Measurements from ENCODE around the gene ZBTB12.

The ZBTB12 gene

DNA sequence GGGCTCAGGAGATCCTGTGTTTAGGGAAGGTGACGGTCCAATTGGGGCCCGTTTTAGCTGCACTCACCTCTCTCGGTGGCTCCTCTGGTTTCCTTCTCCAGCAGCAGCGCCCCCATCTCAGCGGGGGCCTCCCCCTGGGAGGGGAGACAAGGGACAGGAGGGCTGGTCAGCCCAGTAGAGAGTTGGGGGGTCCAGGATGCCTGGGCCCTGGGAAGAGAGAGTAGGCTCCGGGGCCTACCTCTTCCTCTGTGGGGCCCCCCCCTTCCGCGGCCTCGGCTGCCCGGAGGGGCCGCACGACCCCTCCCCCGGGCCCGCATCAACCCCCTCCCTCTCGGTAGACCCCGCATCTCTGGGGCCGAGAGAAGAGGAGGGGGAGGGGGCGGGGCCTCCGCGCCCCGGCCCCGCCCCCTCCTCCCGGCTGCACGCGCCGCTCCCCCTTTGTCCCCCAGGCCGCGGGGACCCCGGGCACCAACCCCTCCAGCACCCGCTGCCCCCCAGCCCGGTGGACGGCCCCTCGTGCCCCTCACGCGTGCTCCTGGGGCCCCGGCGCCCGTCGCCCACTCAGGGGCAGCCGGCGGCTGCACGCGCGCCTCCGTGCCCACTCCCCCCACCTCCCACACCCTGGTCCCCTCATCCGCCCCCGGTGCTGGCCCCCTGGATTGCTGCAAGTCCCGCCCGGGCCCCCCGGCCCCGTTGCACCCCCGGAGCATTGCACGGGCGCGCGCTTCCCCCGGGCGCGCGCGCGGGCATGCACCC, 4.9 kb downstream of the ZBTB12 start:
- DNase-seq, result no peak

DNA sequence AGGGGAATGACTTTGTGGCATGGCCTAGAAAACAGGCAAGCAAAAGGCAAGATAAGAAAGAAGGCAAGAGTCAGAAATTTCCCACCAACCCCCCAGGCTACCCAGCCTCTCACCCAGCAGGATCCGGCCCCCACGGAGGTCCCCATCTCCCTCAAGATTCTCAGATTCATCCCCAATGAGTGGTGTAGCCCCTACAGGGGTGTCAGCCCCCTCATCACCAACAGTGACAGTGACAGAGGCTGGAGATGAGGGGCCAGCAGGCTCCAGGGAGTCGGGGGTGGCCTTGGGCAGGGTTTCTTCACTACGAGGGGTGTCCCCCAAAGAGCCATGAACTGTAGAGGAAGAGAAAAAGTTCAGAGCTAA, 5.4 kb downstream of the ZBTB12 start:
- DNase-seq, result no peak

DNA sequence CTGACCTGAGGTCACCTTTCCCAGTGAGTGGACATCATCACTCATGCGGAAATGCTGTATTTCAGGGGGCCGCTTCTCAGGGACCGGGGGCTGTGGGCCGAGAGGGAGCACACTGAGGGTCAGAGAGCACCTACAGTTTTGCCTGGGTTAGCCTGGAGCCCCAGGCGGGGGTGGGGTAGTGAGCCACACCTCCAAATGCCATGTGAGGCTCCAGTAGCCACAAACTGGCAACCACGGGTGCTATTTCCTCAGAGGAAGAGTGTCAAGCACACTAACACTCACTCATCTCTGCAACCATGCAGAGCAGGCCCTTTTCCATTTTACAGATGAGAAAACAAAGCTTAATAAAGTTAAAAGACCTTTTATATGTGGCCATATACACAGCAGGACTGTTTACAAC, 9.1 kb downstream of the ZBTB12 start:
- no peak for DNase-seq

DNA sequence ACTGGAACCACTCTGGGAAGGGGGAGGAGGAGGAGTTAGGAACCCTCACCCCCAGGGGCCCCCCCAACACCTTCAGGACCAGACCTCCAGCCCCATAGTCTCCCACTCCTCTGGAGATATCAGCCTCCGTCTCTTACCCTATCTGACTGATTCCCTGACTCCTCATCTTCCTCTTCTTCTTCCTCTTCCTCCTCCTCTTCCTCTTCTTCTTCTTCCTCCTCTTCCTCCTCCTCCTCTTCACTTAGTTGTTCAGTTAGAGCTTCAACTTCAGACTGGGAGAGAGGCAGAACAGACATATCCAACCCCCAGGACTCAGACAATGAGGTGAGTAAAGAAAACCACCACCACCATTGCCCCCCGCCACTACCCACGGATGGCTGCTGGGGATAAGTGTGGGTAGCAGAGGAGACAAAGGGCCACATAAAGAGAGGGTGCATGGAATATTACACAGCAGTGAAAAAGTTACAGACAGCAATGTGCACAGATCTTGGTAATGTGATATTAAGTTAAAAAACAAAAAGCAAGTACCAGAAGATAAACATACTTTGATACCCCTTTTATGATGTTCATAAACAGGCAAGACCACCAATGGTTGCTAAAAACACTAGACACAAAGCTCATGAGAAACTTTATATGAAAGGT, 12.4 kb downstream of the ZBTB12 start:
- no peak for DNase-seq

DNA sequence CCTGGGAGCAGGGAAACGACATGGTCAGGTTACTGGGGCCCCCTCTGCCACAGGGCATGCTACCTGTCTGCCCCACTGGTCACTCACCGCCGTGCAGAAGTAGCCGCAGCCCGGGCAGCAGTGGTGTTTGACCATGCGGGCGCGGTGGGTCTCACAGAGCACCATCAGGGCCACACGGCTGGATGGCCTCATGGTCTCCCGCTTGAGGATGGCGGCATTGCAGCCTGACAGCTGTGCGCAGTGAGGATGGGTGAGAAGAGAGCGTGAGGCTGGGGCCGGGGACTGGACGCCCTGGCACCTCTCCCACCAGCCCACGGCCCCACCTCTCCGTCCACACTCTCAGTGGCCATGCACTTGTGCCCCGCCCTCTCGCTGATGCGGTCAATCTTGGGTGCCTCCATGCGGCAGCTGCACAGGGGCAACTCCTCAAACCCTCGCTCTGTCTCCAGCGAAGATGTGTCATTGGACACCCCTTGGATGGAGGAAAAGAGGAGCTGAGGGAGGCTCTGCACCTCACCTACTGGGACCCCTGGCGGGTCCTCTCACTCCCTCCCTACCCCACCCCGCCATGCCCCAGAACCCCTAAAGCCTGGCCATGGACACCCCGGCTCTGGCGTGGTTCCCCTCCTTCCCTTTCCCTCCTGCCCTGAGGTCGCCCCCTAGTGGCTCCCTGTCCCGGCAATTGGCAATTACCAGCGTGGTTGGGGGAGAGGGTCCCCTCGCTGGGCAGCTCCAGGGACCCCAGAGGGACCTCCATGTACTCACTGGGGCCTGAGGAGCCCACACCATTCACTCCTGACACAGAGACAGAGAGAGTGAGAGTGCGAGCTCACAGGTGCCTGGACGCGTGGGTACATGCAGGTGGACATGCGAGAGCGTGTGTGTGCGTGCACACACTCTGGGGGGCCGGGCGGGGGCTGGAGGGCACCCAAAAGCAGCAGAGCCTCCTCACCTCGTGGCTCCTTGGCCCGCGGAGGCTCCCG, 13.3 kb downstream of the ZBTB12 start:
- peak in 1 of 2 donors; percentile 12 for DNase-seq

DNA sequence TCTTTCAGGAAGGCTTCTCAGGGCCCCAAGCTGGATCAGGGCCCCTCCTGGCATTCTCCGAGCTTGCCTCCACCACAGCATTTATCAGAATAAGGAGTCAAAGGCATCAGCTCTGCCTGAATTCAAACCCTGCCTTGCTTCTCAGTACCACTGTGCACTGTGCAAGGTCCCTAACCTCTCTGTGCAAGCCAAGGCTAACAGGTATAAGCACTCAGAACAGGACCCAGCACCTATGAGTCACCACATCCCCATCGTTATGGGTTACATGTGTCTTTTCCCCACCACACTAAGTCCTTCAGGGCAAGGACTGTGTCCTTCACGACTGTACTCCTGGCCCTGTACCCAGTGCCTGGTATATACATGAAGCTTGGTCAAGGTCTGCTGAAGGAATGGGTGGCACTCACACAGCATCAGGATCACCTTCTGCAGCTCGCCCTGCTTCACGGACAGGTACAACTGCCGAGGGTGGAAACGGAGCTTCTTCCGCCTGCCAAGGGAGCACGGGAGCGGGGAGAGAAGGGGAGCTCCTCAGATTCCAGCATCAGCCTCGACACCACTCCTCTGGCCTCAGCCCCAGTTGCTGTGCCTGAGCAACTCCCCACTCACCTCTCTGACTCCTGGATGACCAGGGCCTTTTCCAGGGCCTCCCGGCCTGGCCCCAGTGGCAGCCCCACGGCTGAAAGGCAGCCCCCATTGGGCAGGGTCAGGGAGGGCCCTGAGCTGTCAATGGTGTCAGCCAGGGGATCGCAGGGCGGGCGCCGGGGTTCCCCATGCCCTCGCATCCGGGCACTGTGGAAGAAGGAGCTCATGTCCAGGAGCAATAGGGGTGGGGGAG, 14.5 kb downstream of the ZBTB12 start:
- DNase-seq, result no peak

DNA sequence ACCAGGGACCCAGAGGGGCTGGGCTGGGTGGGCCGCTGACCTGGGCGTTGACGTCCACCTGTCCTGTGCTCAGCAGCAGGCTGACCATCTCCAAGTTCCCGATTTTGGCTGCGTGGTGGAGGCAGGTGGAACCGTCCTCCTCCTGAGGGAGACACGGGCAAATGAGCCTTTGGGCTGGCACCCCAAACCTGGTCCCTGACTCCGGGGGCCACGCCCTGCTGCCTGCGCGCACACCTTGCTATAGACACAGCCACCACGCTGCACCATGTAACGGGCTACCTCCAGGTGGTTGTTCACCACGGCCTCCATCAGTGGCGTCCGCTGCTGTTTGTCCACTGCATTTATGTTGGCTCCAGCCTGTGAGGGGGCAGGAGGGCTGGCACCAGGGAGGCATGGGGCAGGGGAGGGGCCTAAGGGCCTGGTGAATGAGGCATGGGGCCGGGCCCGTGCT, 15.3 kb downstream of the ZBTB12 start:
- DNase-seq, result no peak

DNA sequence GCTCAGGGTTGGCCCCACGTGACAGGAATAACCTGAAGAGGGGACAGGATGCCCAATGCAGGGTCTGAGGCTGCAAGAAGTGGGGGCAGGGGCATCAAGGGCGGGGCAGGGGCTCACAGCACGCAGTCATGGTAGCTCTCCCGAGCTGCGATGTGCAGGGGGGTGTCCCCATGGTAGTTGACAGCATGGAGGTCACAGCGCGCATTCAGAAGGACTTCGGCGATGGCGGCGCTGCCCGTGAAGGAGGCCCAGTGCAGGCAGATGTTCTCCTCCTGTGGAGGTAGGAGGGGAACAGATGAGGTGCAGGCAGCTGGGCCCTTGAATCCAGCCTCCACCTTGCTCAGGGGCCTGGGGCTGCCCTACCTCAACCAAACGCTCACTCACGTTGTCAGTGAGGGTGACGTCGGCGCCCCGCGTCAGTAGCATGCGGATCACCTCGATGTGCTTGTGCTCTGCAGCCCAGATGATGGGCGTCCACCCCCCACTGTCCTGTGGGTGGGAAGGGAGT, 17.3 kb downstream of the ZBTB12 start:
- no peak for DNase-seq

DNA sequence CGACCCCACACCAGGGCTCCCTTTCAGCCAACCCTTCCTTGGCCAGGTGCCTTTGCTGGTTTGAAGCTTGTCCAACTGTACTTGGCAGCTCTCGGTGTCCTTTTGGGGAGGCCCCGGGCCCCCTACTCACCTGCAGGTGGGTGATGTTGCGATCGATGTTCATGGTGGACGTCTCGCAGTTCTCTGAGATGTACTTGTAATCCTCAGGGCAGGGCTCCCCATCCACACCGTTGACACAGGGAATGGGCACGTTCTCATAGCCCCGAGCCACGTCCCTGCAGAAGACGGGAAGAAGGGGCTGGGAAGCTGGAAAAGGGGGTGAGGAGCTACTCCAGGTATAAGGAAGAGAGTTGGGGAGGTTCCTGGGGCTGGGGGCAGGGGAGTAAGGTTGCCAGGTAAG, 18.2 kb downstream of the ZBTB12 start:
- no peak for DNase-seq

DNA sequence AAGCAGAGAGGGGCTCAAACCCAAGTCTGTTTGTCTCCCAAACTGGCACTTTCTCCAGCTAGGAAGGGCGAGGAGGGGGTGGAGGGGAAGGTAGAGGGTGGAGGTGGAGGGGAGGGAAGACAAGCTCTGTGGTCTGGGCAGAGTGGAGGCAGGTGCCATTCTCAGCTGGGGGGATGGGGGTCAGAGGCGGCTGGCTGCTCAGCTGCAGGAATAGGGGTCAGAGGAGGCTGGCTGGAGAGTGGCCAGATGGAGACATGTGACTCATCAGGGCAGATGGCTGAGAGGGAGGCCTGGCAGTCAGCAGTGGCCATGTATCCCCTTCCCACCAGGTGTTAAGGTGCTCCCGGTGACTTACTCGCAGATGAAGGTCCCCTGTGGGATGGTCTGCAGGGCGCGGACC, 19.5 kb downstream of the ZBTB12 start:
- no peak for DNase-seq

DNA sequence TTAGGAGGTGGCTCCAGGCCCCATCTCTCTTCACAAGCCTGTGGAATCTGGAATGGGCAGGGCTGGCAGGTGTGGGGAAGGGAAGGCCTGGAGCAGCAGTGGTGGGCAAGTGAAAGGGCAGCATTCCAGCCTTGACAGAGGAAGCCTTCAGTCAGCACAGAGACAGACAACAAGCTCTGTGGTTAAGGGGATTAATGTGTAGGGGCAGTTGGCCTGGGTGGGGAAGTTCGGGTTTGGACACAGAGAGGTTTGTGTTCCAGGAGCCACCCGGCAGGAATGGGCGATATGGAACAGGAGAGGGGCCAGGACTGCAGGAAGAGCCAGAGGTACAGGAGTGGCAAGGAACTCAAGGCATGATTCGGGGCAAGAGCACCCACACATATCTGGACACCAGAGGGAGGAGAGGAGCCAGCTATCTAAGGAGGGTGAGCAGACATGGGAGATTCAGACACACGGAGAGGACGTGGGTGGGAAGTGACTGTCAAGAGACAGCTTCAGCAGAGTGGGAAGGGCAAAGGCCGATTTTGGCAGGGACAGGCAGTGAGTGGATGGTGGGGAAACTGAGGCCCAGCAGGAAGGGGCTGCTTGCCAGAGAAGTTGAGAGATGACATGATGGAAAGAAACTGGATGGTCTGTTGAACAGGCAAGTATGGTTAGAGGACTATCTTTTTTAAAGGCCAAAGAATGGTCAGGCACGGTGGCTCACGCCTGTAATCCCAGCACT, 20.6 kb downstream of the ZBTB12 start:
- no peak for DNase-seq

DNA sequence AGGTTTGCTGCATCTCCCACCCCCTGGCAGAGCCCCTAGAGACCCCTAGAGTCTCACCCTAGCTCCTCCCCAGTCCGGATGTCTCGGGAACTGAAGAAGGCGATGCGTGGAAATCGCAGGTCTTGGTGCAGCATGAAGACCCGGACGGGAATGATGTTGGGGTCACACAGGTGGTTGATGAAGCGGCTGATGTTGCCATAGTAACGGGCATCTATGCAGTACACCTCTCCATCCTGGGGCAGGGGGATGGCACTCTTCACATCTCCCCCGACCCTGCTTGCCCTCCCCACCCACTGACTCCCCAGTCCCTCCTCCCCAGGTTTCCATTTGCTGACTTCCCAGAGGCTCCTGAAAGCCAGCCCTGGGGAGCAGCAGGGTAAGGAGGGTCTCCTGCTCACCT, 21.3 kb downstream of the ZBTB12 start:
- DNase-seq, result no peak

DNA sequence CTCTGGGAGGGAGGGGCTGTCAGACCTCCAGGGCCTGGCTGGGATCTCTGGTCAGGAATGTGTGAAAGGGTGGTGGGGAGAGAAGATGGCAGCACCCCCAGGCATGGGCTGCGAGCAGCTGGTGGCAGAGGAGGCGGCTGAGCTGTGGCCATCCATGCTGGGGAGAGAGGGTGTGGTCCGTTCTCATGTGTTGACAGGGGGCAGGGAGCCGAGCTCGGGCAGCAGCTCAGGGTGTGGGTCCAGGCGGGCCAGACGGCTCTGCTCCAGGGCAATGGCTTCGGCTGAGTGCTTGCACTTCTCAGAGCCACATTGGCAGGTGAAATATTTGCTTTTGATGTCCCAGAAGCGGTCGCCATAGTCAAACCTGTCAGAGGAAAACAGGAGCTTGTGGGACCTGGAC, 22.0 kb downstream of the ZBTB12 start:
- no peak for DNase-seq

DNA sequence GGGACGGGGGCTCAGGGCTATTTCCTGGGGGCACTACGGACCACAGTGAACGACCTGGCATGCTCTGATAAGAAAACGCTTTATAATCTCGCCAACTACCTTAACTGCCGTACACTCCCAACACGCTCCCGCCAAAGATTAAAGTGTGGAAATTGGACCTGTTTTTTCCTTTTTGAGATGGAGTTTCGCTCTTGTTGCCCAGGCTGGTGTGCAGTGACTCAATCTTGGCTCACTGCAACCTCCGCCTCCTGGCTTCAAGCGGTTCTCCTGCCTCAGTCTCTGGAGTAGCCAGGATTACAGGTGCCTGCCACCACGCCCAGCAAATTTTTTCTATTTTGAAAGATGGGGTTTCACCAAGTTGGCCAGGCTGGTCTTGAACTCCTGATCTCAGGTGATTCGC, 22.7 kb downstream of the ZBTB12 start:
- DNase-seq, result no peak

DNA sequence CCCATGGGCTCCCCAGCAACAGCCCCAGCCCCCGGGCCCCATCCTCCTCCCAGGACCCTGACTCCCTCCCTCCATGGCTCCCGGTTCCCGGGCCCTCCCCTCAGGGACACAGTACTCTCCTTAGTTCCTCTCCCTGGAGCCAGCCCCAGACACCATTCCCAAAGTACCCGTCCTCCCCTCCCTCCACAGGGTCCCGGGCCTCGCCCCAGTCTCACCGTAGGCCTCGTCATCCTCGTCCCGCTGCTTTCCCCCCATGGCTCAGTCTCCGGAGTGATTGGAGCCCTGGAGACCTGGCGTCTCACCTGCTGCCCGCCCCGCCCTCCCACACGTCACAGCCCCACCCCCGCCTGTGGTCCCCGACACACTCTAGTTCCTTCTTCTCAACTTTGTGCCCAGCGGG, 23.2 kb downstream of the ZBTB12 start, which contains the start of gene SLC44A4:
TSS of gene SLC44A4 (minus strand) at position 272 of the 400 bp plus-strand sequence. CDS start at position 255, 17 bp downstream.
- no peak for DNase-seq

DNA sequence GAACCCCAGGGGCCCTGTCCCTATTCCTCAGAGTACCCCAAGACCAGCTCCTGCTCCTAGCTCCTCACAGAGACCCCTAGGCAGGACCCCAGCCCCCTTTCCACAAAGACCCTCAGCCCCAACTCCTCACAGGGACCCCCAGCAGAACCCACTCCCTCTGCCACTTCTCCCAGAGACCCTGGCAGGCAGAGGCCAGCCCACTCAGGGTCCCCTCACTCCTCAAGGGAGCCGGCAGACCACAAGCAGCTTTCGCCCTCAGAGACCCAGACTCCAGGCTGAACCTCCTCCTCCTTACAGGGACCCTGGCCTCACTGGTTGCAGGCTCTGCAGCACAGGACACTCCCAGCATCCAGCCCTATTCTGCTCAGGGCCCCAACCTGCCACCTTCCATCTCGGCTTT, 23.7 kb downstream of the ZBTB12 start:
- no peak for DNase-seq

DNA sequence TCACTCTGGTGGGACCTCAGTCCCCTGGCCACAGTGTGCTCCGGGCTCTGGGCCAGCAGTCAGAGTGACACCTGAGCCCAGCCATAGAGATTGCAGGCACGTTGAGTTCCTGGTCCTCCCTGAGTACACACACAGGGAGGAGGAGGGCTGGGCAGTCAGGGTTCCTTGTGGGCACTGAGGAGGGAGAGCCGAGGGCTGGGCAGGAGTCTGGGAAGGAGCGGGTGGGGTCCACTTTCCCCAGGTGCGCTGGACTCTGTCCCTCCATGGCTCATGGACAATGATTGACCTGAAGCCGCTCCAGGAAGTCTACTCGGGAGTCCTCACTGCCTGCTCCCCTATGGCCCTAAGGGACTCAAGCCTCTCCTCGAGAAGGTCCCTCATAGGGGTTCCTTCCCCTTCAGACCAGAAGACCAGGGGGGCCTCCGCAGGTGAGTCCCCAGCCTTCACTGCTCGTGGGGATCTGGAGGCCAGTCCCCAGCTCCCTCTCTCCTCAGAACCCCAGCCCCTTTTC, 24.2 kb downstream of the ZBTB12 start:
- no peak for DNase-seq

DNA sequence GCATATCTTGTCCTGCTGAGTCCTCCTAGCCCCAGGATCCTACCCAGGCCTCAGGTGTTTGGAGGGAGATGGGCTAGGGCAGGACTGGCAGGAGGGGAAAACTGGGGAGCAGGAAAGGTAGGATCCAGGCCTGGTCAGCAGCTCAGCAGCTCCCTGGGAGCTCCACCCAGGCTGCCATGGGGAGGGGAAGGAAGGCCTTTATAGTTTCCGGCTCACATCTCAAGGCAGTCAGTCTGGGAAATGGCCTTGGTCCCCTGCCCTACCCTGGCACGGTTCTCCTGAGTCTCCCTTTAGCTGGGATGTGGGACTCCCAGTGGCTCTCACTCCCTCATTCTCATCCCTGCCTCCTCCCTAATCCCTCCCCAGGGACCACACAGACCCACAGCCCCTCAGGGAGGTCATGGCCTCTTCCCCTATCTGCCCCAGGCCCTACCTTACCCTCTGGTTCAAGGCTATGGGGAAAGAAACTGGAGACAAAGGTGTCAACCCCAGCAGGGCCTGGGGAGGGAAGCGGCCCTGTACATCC, 24.7 kb downstream of the ZBTB12 start:
- no peak for DNase-seq

DNA sequence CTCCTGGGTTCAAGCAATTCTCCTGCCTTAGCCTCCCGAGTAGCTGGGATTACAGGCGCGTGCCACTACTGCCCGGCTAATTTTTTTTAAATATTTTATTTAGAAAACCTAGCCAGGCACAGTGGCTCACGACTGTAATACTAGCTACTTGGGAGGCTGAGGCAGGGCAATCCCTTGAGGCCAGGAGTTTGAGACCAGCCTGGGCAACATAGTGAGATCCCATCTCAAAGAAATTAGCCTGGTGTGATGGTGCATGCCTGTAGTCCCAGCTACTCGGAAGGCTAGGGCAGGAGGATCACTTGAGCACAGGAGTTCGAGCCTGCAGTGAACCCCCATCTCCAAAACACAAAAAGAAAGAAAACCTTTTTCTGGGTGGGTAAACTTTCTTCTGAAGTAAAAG, 25.5 kb downstream of the ZBTB12 start:
- DNase-seq, result no peak

DNA sequence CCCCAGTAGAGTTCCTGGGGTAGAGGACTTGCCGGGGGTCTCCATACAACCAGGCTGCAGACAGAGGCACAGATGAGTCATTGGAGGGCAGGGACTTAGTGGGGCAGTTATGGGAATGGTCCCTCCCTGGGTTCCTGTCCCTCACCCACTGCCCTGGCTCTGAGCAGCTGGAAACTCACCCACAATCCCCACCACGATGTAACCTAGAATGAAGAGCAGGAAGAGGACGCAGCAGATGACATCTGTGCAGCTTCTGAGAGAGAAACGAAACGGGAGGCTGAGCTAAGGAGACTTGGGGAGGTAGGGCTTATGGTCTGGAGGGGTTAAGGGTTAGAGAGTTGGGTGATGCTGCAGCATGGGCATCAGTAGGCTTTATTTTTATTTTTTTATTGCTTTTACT, 26.0 kb downstream of the ZBTB12 start:
- no peak for DNase-seq

Data from bone marrow (tissue), 2 donors.